Measurements from ENCODE around the gene ZDHHC7.
A peak's percentile ranks its signal among the peaks of the same experiment; 100 is the strongest.
"Not testable (repeated sequence)": the region's sequence is repeated elsewhere in the genome, so short reads cannot be mapped to it uniquely, and the experiment has no call there.

ZDHHC7 gene

GRCh38 chr16:85010931-85011845 lies at the start of gene ZDHHC7:
TSS of gene ZDHHC7 (minus strand) at chr16:85011535. CDS start at chr16:84990618, 20,917 bp downstream.
- peak; percentile 55 to 80 (median 72) for DNase-seq

GRCh38 chr16:85058909-85059308 lies 47.6 kb upstream of the ZDHHC7 start:
- DNase-seq = no peak

- DNase-seq = no peak
Observed at GRCh38 chr16:85057948-85058347, 46.6 kb upstream of the ZDHHC7 start.

DNA sequence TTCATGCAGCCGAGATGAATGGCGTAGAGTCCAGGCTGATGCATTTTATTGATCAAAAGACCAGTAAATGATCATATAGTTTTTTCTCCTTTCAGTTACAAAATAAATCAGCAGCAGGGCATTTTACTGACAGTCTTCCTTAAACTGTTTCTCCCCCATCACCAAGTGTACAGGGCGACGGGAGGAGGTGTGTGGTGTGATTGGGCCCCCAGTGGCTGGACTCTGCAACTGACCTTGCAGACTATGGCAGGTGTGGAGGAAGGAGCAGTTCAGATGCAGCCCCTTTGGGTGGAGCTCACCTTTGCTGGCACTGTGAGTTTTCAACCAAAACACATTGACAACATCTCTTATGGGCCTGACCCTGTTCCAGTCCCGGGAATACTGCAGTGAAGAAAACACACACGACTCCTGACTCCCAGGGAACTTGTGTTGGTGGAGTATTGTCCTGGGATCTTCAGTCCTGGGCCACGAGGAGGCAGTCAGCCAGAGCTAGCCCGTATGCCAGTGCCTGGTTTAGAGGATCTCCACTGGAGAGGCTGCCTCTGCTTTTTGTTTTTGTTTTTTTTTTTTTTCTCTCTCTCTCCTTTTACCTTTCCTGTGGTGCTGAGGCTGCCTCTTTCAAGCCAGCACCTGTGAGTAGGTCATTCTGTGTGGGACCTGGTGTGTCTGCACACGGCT lies 46.0 kb upstream of the ZDHHC7 start:
- no peak for DNase-seq

- no peak for DNase-seq
Observed at GRCh38 chr16:85056211-85056748, 44.9 kb upstream of the ZDHHC7 start.

DNA sequence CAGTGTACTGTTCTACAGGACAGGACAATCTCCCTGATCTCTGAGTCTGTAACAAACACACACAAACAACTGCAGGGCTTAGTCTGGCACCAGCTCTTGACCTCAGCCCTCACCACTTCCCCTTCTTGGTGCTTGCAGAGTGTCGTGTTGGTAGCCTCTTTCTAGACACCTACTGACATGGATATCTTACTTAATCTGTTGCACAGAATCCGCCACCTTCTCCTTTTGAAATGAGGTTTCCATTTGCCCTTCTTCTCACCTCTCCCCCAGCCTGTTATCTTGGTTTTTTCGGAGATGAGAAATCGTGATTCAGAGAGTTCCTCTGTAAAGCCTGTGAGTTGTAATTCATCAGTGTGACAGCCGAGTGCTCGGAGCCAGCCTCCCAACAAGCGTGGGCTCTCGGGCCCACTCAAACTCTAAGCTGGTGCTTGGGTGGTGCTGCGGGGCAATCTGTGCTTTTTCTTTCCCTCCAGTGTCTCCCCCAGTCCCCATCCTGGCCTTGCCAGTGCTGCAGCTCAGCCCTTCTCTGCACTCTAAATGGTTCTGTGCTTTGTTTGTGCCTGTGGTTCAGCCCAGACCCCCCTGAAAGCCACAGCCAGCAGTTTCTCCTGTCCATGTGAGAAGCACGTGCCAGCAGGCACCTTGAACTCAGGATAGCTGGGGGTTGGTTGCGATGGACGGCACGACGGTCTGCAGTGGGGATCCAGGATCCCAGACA lies 44.3 kb upstream of the ZDHHC7 start:
- peak in 1 of 4 experiments; percentile 20 for DNase-seq

DNA sequence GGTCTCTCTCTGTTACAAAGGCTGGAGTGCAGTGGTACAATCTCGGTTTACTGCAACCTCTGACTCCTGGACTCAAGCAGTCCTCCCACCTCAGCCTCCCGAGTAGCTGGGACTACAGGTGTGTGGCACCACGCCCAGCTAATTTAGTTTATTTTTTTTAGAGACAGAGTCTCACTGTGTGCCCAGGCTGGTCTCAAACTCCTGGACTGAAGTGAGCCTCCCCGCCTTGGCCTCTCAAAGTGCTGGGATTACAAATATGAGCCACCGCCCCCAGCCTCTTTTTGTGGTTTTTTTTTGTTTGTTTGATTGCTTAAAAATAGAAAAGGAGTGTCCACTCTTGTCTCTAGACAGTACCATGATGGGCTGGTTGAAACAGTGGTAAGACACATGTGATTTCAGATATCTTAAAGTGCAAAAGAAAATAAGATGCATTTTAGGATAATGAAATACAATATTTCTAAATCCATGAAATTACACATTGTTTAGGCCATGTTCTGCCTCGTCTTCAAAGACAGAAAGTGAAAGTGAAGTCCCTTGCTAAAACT lies 43.7 kb upstream of the ZDHHC7 start:
- DNase-seq = no peak

- not testable (repeated sequence) for DNase-seq
Observed at GRCh38 chr16:85054321-85054720, 43.0 kb upstream of the ZDHHC7 start.

DNA sequence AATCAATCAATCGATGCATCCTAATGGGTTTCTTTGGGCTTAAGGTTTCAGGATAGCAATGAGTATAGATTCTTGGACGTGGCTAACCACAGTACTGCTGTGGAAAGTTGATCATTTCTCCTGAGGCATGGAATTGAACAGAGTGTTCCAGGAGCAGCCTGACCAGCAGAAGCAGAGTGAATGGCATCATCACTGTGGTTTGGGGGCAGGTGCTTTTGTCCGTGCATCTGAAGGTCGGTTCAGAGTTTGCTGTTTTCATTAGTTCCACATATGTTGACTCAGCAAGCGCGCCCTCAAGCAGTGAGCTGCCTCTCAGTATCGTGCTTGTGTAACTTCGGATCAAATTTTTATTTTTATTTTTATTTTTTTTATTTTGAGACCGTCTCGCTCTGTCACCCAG lies 41.2 kb upstream of the ZDHHC7 start:
- no peak for DNase-seq

- no peak for DNase-seq
Observed at GRCh38 chr16:85051683-85052082, 40.3 kb upstream of the ZDHHC7 start.

- DNase-seq = no peak
Observed at GRCh38 chr16:85051067-85051581, 39.8 kb upstream of the ZDHHC7 start.

- DNase-seq = no peak
Observed at GRCh38 chr16:85049706-85050305, 38.5 kb upstream of the ZDHHC7 start.

DNA sequence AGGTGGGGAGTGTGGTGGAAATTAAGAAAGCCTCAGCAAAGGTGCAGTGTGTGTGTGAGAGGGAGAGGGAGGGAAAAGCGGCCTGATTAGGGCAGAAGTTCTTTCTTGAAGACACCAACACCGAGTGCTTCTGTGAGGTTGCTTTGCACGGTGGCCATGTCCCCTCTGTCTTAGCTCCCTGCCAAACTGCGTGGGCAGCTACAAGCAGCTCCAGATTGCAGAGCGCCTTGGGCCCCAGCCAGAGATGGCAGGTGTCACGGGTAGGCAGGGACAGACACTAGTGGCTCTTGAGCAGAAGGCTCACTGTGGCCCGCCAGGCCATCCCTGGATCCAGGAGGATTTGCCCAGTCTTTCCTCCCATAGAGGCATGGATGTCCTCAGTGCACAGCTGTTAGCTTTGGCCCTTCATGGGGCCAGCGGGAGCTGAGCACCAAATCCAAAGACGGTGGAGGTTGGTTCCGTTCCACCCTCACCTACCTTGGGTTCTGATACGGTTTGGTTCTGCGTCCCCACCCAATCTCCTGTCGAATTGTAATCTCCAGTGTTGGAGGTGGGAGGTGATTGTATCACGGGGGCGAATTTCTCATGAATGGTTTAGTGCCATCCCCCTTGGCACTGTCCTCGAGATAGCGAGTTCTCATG lies 37.7 kb upstream of the ZDHHC7 start:
- DNase-seq = no peak

DNA sequence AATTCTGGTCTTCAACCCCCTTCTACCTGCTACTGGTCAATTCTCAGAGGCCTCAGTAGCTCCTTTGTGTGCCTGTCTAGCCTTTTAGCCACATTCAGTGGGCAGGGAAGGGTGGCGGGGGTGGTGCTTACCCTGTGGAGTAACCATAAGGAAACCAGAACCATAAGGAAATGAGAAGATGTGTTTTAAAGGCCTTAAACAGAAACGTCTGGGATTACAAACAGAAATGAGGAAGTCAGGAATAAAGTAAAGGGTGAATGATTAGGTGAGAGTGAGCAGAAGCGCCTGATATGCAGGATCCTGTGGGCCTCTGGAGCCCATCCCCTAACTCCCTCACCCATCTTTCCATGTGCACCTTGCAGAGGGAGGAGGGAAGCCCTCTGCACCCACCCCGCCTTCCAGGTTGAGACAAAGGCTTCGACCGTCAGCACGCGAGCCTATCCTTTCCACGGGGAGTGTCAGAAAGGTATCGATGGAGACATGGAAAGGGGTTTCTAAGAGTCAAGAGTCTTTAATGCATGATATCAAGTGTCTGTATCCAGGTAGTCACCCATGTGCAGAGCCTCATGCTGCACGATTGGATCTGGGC lies 36.6 kb upstream of the ZDHHC7 start:
- DNase-seq = no peak

DNA sequence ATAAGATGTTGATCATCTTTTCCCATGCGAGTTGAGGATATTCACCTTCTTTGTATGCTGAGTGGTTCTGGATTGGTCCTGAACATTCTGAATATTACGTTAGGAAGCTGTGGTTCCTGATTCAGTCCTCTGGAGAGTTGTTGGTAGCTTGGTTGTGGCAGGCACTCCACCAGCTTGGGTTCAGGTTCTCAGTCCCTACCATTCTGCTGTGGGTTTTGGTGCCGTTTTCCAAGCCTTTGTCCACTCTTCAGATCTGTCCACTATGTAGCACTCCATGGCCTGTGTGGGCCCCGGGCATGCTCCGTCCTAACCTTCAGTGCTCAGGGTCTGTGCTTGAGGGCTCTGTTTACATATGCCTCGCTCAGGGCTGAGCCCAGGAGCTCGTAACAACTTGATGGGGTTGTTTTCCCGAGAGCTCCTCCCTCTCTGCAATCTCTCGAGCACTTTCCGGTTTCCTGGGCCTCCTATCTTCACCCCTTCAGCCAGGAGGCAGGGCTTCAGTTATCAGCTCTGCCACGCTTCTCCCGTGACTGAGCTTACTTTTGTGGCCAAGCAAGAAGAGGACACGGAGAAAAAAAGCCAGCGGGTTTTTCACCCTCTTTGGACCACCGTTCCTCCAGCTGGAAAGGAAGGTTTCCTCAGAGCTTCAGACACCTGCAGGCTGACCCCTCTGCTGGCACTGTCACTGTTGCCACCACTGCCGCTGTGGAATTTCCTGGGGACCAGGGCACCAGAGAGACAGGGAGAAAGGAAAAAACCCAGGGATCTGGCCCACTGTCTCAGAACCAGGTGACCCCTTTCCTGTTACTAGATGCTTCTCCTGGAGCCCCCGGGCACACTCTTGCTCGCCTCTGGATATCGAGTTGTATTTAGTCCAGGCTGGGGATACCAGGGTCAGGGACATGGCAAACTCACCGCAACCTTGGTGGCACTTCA lies 35.9 kb upstream of the ZDHHC7 start:
- no peak for DNase-seq

DNA sequence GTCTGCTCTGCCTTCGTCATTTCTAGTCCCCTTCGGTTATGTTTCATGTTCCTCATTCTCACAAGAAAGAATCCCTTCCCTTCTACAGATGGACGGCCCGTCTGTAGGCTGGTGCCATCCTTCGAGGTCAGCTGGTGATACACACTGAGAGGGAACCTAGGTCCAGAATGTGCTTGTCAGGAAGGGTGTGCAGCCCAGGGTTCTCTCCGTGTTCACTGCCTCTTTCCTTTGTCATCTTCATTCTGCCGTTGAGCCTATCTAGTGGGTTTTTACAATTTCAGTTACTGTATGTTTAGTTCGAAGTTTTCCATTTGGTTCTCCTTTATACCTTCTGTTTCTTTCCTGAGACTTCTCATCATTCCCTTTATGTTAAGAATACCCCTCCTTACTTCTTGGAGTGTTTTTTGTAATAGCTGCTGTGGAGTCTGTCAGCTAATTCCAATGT lies 35.2 kb upstream of the ZDHHC7 start:
- DNase-seq = no peak

GRCh38 chr16:85045641-85046471 lies 34.5 kb upstream of the ZDHHC7 start:
- no peak for DNase-seq

- DNase-seq = no peak
Observed at GRCh38 chr16:85045077-85045476, 33.7 kb upstream of the ZDHHC7 start.

- no peak for DNase-seq
Observed at GRCh38 chr16:85042606-85043005, 31.3 kb upstream of the ZDHHC7 start.

Measured in activated naive CD4-positive, alpha-beta T cell (primary cell).